BJ (cell line): Measurements from ENCODE around the gene GKN2. TPM values are rescaled to one million over a fixed set of nuclear protein-coding genes. Genes with fewer than 3 reads are reported as not detected.

Source experiments
- CTCF ChIA-PET: fragments of 350-600 bp; formaldehyde crosslinking; extraction: SDS; loops from one replicate; lab custom pipeline; 2021; ENCODE audit warnings: antibody characterized with exemption, inconsistent platforms; lab: Yijun Ruan, JAX
- POLR2A ChIA-PET: fragments of 300-600 bp; sonication (Branson Sonifier 250); formaldehyde crosslinking; extraction: SDS; loops from one replicate; lab custom pipeline; 2021; ENCODE audit warnings: antibody characterized with exemption; lab: Charles Lee
- DNase-seq: peaks from one replicate; pipeline ENCODE4 v3.0.0-alpha.2; 2011; ENCODE audit warnings: low read depth
- H3K27me3 ChIP-seq: 2 replicates; pipeline ENCODE4 v1.6.0; 2011; ENCODE audit warnings: low read length; ENCODE audit not compliant: control insufficient read depth, insufficient read depth
- H3K36me3 ChIP-seq: 2 replicates; pipeline ENCODE4 v1.5.1; 2011; ENCODE audit warnings: low read length; ENCODE audit not compliant: control insufficient read depth, insufficient read depth
- H3K4me3 ChIP-seq: 2 replicates; pipeline ENCODE4 v1.5.1; 2011; ENCODE audit warnings: low read depth, mild to moderate bottlenecking, control low read depth, low read length
- polyA plus RNA-seq: library from polyadenylated mRNA; depleted of rRNA; stranded (reverse); fragments of >200 nt; gene quantifications from 2 replicates; pipeline ENCODE4 v1.2.3, GENCODE V29; 2011
- TF ChIP-seq, protein P1 (sequence below): IDR thresholded peaks from 2 replicates; pipeline ENCODE4 v1.5.1; 2011; ENCODE audit warnings: low read depth, mild to moderate bottlenecking, control low read depth, inconsistent platforms, low read length, moderate library complexity; ENCODE audit not compliant: insufficient read depth

Gene GKN2
- polyA plus RNA-seq, 1 experiment, result not detected

GRCh38 chr2:68980956-68981355, 28.3 kb upstream of the GKN2 start:
- Histone ChIP-seq H3K27me3 (no peaks in the 10 kb centered on the region), H3K4me3 (no peak overlapping the region), H3K36me3 (no peaks in the 10 kb centered on the region)
- ChIA-PET CTCF (no interaction called here), POLR2A (no interaction called here)
- no peak for DNase-seq
- TF ChIP-seq, protein P1, sequence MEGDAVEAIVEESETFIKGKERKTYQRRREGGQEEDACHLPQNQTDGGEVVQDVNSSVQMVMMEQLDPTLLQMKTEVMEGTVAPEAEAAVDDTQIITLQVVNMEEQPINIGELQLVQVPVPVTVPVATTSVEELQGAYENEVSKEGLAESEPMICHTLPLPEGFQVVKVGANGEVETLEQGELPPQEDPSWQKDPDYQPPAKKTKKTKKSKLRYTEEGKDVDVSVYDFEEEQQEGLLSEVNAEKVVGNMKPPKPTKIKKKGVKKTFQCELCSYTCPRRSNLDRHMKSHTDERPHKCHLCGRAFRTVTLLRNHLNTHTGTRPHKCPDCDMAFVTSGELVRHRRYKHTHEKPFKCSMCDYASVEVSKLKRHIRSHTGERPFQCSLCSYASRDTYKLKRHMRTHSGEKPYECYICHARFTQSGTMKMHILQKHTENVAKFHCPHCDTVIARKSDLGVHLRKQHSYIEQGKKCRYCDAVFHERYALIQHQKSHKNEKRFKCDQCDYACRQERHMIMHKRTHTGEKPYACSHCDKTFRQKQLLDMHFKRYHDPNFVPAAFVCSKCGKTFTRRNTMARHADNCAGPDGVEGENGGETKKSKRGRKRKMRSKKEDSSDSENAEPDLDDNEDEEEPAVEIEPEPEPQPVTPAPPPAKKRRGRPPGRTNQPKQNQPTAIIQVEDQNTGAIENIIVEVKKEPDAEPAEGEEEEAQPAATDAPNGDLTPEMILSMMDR, result no peak

DNA sequence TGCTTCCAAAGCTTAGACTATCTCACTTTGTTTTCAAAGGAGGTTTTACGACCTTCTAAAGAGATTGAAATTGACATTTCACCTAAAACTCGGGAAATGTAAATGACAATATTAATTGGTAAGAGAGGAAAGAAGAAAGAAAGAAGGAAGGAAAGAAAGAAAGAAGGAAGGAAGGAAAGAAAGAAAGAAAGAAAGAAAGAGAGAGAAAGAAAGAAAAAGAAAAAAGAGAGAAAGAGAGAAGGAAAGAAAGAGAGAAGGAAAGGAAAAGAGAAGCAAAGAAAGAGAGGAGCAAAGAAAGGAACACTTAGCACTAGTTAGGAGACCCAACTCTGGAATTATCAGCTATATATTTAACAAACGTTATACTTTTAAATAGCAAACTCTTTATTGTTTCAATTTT, 25.4 kb upstream of the GKN2 start:
- TF ChIP-seq, protein P1, result no peak
- ChIA-PET CTCF (interaction anchor here (1.2 kb wide), 1 partner anchor 11 kb away, joined by 4 read pairs; no protein-coding TSS in a partner anchor), POLR2A (no interaction called here)
- Histone ChIP-seq H3K4me3 (no peak overlapping the region), H3K27me3 (no peaks in the 10 kb centered on the region), H3K36me3 (no peaks in the 10 kb centered on the region)
- DNase-seq, result no peak

DNA sequence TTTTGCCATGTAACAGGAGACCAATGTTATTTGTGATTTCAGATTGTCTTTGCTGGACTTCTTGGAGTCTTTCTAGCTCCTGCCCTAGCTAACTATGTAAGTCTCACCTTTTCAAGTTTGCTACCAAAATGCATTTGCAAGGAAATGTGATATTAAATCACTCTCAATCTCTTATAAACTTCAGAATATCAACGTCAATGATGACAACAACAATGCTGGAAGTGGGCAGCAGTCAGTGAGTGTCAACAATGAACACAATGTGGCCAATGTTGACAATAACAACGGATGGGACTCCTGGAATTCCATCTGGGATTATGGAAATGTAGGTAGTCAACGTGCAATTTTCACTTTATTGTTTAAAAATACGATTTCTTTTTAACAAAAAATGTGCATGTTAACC, 24.8 kb upstream of the GKN2 start:
- no peaks in the 10 kb centered on the region for H3K27me3 ChIP-seq
- H3K4me3 ChIP-seq, result no peak overlapping the region
- ChIA-PET CTCF (no interaction called here), POLR2A (no interaction called here)
- TF ChIP-seq, protein P1, result no peak
- no peaks in the 10 kb centered on the region for H3K36me3 ChIP-seq
- no peak for DNase-seq

- CTCF ChIA-PET, result interaction anchor here (0.8 kb wide), 1 partner anchor 33 kb away, joined by 3 read pairs; no protein-coding TSS in a partner anchor
- DNase-seq, result no peak
- TF ChIP-seq, protein P1, result no peak
- POLR2A ChIA-PET, result no interaction called here
- Histone ChIP-seq H3K4me3 (no peak overlapping the region), H3K27me3 (no peaks in the 10 kb centered on the region), H3K36me3 (no peaks in the 10 kb centered on the region)
Observed at GRCh38 chr2:68975844-68976243, 23.2 kb upstream of the GKN2 start.

DNA sequence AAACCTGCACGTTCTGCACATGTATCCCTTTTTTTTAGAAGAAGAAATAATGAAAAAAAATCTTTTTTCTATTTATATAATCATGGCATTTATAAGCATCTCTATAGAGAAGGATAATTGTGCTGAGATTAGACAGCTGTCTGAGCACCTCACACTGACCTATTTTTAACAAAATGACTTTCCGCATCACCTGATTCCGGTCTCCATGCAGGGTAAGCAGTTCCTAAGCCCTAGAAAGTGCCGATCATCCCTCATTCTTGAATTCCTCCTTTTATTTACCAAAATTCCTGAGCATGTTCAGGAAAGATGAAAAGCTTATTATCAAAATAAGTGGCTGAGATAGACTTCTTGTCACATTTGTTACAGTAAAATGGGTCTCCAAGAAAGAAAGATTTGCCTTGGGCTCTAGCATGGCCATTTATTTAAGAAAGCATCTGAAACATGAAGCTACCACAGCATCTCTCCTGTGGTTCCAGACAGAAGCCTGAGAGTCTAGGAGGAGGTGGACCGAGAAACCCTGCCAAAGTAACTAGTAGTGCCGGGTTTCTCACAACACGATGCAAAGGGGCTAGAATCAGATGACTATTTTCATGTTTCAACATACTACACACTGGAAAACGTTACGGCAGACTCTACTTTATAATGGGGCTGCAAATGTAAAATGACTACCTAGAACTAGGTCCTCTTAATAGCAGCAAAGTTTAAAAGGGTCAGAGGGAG, 22.4 kb upstream of the GKN2 start:
- TF ChIP-seq, protein P1, result no peak
- DNase-seq, result no peak
- ChIA-PET POLR2A (no interaction called here), CTCF (interaction anchor here (0.8 kb wide), 1 partner anchor 32 kb away, joined by 3 read pairs; no protein-coding TSS in a partner anchor)
- H3K36me3 ChIP-seq, result no peaks in the 10 kb centered on the region
- H3K4me3 ChIP-seq, result no peak overlapping the region
- H3K27me3 ChIP-seq, result no peaks in the 10 kb centered on the region
